Sigmoid colon (tissue), 4 donors: ENCODE data around the gene TNS1.

Experiments
- EP300 ChIP-seq, 4 donors: sonication (generic); formaldehyde crosslinking; IDR thresholded peaks; one replicate each; pipeline ENCODE4 v1.6.1; 2017; ENCODE audit warnings: antibody characterized with exemption in 4 of 4
- POLR2A ChIP-seq, 2 donors: fragments of 450-650 bp; IDR thresholded peaks; one replicate each; pipeline ENCODE4 v1.6.1; 2016; ENCODE audit warnings: antibody characterized with exemption in 2 of 2, mild to moderate bottlenecking in 2 of 2, moderate library complexity in 2 of 2
- POLR2AphosphoS5 ChIP-seq, 4 donors: sonication (generic); formaldehyde crosslinking; IDR thresholded peaks; one replicate each; pipeline ENCODE4 v1.6.1; 2017; ENCODE audit warnings: antibody characterized with exemption in 4 of 4
- TF ChIP-seq, protein P1 (sequence below), 4 experiments: fragments of 450-650 bp in 3 of 4; fragments of 200-600 bp in 1 of 4; IDR thresholded peaks; one replicate each; pipeline ENCODE4 v1.5.1; 2016 to 2019; ENCODE audit warnings: antibody characterized with exemption in 4 of 4, mild to moderate bottlenecking in 3 of 4, moderate library complexity in 2 of 4

DNA sequence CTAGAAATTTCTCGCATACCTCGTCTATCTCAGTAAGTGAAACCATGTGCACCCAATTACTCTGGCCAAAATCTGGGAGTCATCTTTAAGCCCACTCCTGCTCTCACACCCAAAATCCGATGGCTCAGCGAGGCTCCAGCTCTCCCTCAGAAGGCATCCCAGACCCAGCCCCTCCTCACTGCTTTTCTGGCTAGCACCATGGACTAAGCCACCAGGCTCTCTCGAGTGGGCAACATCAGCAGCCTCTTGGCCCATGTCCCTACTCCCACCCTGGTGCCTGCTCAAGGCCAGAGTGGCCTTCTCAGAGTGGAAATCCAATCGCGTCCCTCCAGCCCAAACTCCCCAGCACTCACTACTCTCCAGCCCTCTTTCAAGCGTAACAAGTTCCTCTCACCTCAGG lies 27.2 kb downstream of the TNS1 start:
- TF ChIP-seq, protein P1, sequence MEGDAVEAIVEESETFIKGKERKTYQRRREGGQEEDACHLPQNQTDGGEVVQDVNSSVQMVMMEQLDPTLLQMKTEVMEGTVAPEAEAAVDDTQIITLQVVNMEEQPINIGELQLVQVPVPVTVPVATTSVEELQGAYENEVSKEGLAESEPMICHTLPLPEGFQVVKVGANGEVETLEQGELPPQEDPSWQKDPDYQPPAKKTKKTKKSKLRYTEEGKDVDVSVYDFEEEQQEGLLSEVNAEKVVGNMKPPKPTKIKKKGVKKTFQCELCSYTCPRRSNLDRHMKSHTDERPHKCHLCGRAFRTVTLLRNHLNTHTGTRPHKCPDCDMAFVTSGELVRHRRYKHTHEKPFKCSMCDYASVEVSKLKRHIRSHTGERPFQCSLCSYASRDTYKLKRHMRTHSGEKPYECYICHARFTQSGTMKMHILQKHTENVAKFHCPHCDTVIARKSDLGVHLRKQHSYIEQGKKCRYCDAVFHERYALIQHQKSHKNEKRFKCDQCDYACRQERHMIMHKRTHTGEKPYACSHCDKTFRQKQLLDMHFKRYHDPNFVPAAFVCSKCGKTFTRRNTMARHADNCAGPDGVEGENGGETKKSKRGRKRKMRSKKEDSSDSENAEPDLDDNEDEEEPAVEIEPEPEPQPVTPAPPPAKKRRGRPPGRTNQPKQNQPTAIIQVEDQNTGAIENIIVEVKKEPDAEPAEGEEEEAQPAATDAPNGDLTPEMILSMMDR (IDR thresholded peaks at IDR 0.05), result no peak
- no peak for TF ChIP-seq POLR2A (IDR thresholded peaks at IDR 0.05)
- no peak for TF ChIP-seq EP300 (IDR thresholded peaks at IDR 0.05)
- no peak for TF ChIP-seq POLR2AphosphoS5 (IDR thresholded peaks at IDR 0.05)
